Endothelial cell of umbilical vein (primary cell): ENCODE data around the gene KCNMA1. TPM values are rescaled to one million over a fixed set of nuclear protein-coding genes. Genes with fewer than 3 reads are reported as not detected.

ENCODE experiments used
- BruUV-seq: library from RNA; stranded (reverse); fragments of 400-500 nt; replicated peaks from 2 replicates; lab custom pipeline; 2021; lab: Mats Ljungman, UMichigan
- CTCF ChIA-PET: fragments of 300-600, 350-600 bp; sonication (Branson Sonifier 250); formaldehyde crosslinking; loops from one replicate; lab custom pipeline; 2021; ENCODE audit warnings: antibody characterized with exemption, inconsistent platforms; lab: Charles Lee
- POLR2A ChIA-PET: fragments of 300-600, 350-600 bp; sonication (Branson Sonifier 250); formaldehyde crosslinking; loops from one replicate; lab custom pipeline; 2021; ENCODE audit warnings: antibody characterized with exemption, inconsistent platforms; lab: Charles Lee
- DNase-seq: peaks from one replicate; pipeline ENCODE4 v3.0.0-alpha.2; 2011; ENCODE audit warnings: low read depth, low spot score
- FAIRE-seq: peaks from 2 replicates; lab custom pipeline; 2011; peaks lifted over from hg19 to GRCh38; lab: Jason Lieb, UNC
- H2AFZ ChIP-seq: 2 replicates; pipeline ENCODE4 v1.6.0; 2012; ENCODE audit warnings: low read depth, low read length, control low read depth, inconsistent platforms
- H3K27ac ChIP-seq: 2 replicates; pipeline ENCODE4 v1.5.1; 2011; ENCODE audit warnings: low read depth, mild to moderate bottlenecking, control low read depth, low read length, moderate library complexity; ENCODE audit not compliant: insufficient read depth
- H3K27me3 ChIP-seq, 2 experiments: 2 replicates each; pipeline versions ENCODE4 v1.6.0 to v1.6.1; 2011; ENCODE audit warnings: low read length in 2 of 2, mixed read lengths in 1 of 2; ENCODE audit not compliant: control insufficient read depth in 2 of 2, insufficient read depth in 2 of 2
- H3K36me3 ChIP-seq, 2 experiments: 2 replicates in 1 of 2; 3 replicates in 1 of 2; pipeline ENCODE4 v1.5.1; 2011; ENCODE audit warnings: low read length in 2 of 2, mild to moderate bottlenecking in 1 of 2, moderate library complexity in 1 of 2; ENCODE audit not compliant: control insufficient read depth in 2 of 2, insufficient read depth in 2 of 2; ENCODE audit errors: extremely low read depth in 1 of 2
- H3K4me1 ChIP-seq: 3 replicates; pipeline ENCODE4 v1.5.1; 2011; ENCODE audit warnings: mild to moderate bottlenecking, low read length; ENCODE audit not compliant: control insufficient read depth, insufficient read depth; ENCODE audit errors: extremely low read depth
- H3K4me2 ChIP-seq: 2 replicates; pipeline ENCODE4 v1.6.1; 2011; ENCODE audit warnings: low read length, control low read depth, mixed read lengths; ENCODE audit not compliant: insufficient read depth
- H3K4me3 ChIP-seq, 3 experiments: fragments of 200-600 bp in 1 of 3; sonication (generic), shearing (Covaris generic) in 1 of 3; replicated peaks in 1 of 3; 2 replicates each; pipeline ENCODE4 v1.5.1; 2011 to 2016; ENCODE audit warnings: control low read depth in 3 of 3, low read length in 3 of 3, mild to moderate bottlenecking in 2 of 3, inconsistent platforms in 1 of 3, low read depth in 1 of 3, moderate library complexity in 1 of 3; ENCODE audit not compliant: insufficient read depth in 1 of 3
- H3K79me2 ChIP-seq: 2 replicates; pipeline ENCODE4 v1.6.0; 2012; ENCODE audit warnings: low read length, inconsistent platforms; ENCODE audit not compliant: control insufficient read depth, insufficient read depth
- H3K9ac ChIP-seq: replicated peaks from 2 replicates; pipeline ENCODE3; 2011; ENCODE audit warnings: low read length, control low read depth; ENCODE audit not compliant: insufficient read depth; ENCODE audit errors: extremely low read depth
- H3K9me1 ChIP-seq: replicated peaks from 3 replicates; pipeline ENCODE4 v1.6.0; 2011; ENCODE audit warnings: mild to moderate bottlenecking, low read length; ENCODE audit not compliant: control insufficient read depth, insufficient read depth; ENCODE audit errors: extremely low read depth
- H3K9me3 ChIP-seq: replicated peaks from 2 replicates; pipeline ENCODE4 v1.5.1; 2012; ENCODE audit warnings: low read length, inconsistent platforms; ENCODE audit not compliant: control insufficient read depth, insufficient read depth
- H4K20me1 ChIP-seq: replicated peaks from 2 replicates; pipeline ENCODE3; 2011; ENCODE audit warnings: mild to moderate bottlenecking, low read length; ENCODE audit not compliant: control insufficient read depth, insufficient read depth; ENCODE audit errors: extremely low read depth
- EZH2 ChIP-seq: IDR thresholded peaks from 2 replicates; pipeline ENCODE4 v1.6.1; 2012; ENCODE audit warnings: borderline replicate concordance, low read depth, mild to moderate bottlenecking, moderate library complexity, low read length, inconsistent platforms; ENCODE audit not compliant: severe bottlenecking
- FOS ChIP-seq: IDR thresholded peaks from 2 replicates; pipeline ENCODE4 v1.6.1; 2011; ENCODE audit warnings: mild to moderate bottlenecking, low read length, moderate library complexity, borderline replicate concordance; ENCODE audit not compliant: insufficient read depth
- GATA2 ChIP-seq: IDR thresholded peaks from 2 replicates; pipeline ENCODE4 v1.7.0; 2011; ENCODE audit warnings: low read depth, mild to moderate bottlenecking, moderate library complexity, mixed read lengths, low read length; ENCODE audit not compliant: insufficient read length, insufficient read depth
- JUN ChIP-seq: IDR thresholded peaks from 2 replicates; pipeline ENCODE4 v1.6.1; 2011; ENCODE audit warnings: borderline replicate concordance, low read depth; ENCODE audit not compliant: insufficient read length, insufficient read depth
- MYC ChIP-seq: IDR thresholded peaks from one replicate; pipeline ENCODE4 v1.6.1; 2011; ENCODE audit warnings: mild to moderate bottlenecking, low read depth, low read length
- POLR2A ChIP-seq: IDR thresholded peaks from 2 replicates; pipeline ENCODE4 v1.6.1; 2012; ENCODE audit warnings: low read depth, mild to moderate bottlenecking, control low read depth, low read length
- POLR2AphosphoS5 ChIP-seq: IDR thresholded peaks from 2 replicates; pipeline ENCODE4 v1.6.1; 2012; ENCODE audit warnings: low read depth, mild to moderate bottlenecking, control low read depth, low read length, moderate library complexity; ENCODE audit not compliant: insufficient read depth
- dilution Hi-C: fragments of 300-500 bp; cut with MboI; formaldehyde crosslinking; loops from one replicate; pipeline ENCODE4 v1.15.0; 2019; ENCODE audit warnings: low sequenced_read_pairs; ENCODE audit not compliant: extremely low pct_ligation_motif_present
- intact Hi-C: fragments of 100-400 bp; cut with micrococcal nuclease; formaldehyde crosslinking; loops from one replicate; pipeline ENCODE4 v1.10.0; 2022
- polyA plus RNA-seq, 4 experiments: library from polyadenylated mRNA; depleted of rRNA in 3 of 4; stranded (reverse) in 3 of 4; unstranded in 1 of 4; fragments of >200 nt; gene quantifications; 2 replicates each; pipeline versions ENCODE4 v1.2.1 to v1.2.3, GENCODE V29; 2011 to 2012; ENCODE audit warnings: missing spikeins in 1 of 4
- total RNA-seq: library from RNA; stranded (reverse); gene quantifications from 2 replicates; pipeline ENCODE4 v1.2.3, GENCODE V29; 2021
- TF ChIP-seq, protein P1 (sequence below): IDR thresholded peaks from 2 replicates; pipeline ENCODE4 v1.6.1; 2011; ENCODE audit not compliant: insufficient read depth, insufficient read length
- TF ChIP-seq, protein P2 (sequence below), 2 donors: IDR thresholded peaks; 1 replicate in 1 of 2; 2 replicates in 1 of 2; pipeline ENCODE4 v1.5.1; 2011; ENCODE audit warnings: low read length in 2 of 2, mild to moderate bottlenecking in 2 of 2, moderate library complexity in 2 of 2, control low read depth in 1 of 2, inconsistent platforms in 1 of 2, low read depth in 1 of 2; ENCODE audit not compliant: insufficient read depth in 1 of 2; ENCODE audit errors: extremely low read depth in 1 of 2

Gene KCNMA1
- total and polyA plus RNA-seq, 2 donors (not counting 3 experiments of a cell fraction or from before 2014, with no cell fraction given): 0.10 to 0.82 TPM

DNA sequence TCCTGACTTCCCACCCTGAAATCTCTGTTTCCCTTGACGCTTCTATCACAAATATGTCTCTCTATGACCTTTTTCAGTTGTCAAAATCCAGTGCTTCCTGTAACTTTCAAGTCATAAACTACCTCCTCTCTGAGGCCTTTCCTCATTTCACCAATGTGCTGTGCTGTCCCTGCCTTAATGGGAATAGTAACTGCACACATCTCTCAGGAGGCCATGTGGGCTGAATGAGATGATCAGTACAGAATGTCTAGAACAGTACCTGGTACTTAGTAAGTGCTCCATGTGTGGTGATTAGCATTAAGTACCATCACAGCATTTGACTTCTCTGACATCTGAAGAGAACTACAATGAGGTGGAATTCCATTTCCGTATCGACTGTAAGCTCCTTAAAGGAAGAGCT lies 588.5 kb downstream of the KCNMA1 start:
- DNase-seq (no peak), FAIRE-seq (no peak)
- dilution Hi-C loops (no loop called here), intact Hi-C loops (no loop called here)
- H3K4me2 ChIP-seq: no peak overlapping the region
- H3K79me2 ChIP-seq: no peaks in the 10 kb centered on the region
- no peaks in the 10 kb centered on the region for H3K36me3 ChIP-seq
- H3K9me3 ChIP-seq: no peaks in the 10 kb centered on the region
- TF ChIP-seq FOS (no peak), GATA2 (no peak), JUN (no peak), EZH2 (no peak), MYC (no peak), POLR2A (no peak), POLR2AphosphoS5 (no peak)
- TF ChIP-seq, protein P1, sequence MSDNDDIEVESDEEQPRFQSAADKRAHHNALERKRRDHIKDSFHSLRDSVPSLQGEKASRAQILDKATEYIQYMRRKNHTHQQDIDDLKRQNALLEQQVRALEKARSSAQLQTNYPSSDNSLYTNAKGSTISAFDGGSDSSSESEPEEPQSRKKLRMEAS: no peak
- TF ChIP-seq, protein P2, sequence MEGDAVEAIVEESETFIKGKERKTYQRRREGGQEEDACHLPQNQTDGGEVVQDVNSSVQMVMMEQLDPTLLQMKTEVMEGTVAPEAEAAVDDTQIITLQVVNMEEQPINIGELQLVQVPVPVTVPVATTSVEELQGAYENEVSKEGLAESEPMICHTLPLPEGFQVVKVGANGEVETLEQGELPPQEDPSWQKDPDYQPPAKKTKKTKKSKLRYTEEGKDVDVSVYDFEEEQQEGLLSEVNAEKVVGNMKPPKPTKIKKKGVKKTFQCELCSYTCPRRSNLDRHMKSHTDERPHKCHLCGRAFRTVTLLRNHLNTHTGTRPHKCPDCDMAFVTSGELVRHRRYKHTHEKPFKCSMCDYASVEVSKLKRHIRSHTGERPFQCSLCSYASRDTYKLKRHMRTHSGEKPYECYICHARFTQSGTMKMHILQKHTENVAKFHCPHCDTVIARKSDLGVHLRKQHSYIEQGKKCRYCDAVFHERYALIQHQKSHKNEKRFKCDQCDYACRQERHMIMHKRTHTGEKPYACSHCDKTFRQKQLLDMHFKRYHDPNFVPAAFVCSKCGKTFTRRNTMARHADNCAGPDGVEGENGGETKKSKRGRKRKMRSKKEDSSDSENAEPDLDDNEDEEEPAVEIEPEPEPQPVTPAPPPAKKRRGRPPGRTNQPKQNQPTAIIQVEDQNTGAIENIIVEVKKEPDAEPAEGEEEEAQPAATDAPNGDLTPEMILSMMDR (IDR thresholded peaks at IDR 0.05; ENCODE audit: extremely low read depth in 1 of 2, insufficient read depth in 1 of 2, low read depth in 1 of 2, low read length in 2 of 2): no peak
- H3K27me3 ChIP-seq: peaks cover 0 to 3% of the 10 kb centered on the region in 2 experiments
- H3K27ac ChIP-seq: no peak overlapping the region
- no peaks in the 10 kb centered on the region for H4K20me1 ChIP-seq
- ChIA-PET CTCF (no interaction called here), POLR2A (no interaction called here)
- no peak overlapping the region for H3K4me3 ChIP-seq
- no peaks in the 10 kb centered on the region for H3K4me1 ChIP-seq
- no peaks in the 10 kb centered on the region for H3K9me1 ChIP-seq
- BruUV-seq: no TSS peak
- H3K9ac ChIP-seq: no peak overlapping the region
- no peak overlapping the region for H2AFZ ChIP-seq
